PFSK-1 (cell line): Measurements from ENCODE around the gene C15orf61.

Experiments
- FOXP2 ChIP-seq: optimal IDR thresholded peaks from 2 replicates; pipeline ENCODE3; 2011; ENCODE audit warnings: borderline replicate concordance, control low read depth, inconsistent platforms; ENCODE audit not compliant: insufficient read depth; ENCODE audit errors: extremely low read length, extremely low read depth
- POLR2AphosphoS5 ChIP-seq: IDR thresholded peaks from 2 replicates; pipeline ENCODE4 v1.6.1; 2012; ENCODE audit warnings: low read depth, mild to moderate bottlenecking, control low read depth, low read length, moderate library complexity
- SIN3A ChIP-seq: IDR thresholded peaks from 2 replicates; pipeline ENCODE4 v1.6.1; 2012; ENCODE audit warnings: mild to moderate bottlenecking, low read length, moderate library complexity, borderline replicate concordance; ENCODE audit not compliant: insufficient read depth
- TAF1 ChIP-seq: IDR thresholded peaks from 2 replicates; pipeline ENCODE4 v1.6.1; 2012; ENCODE audit warnings: low read length, control low read depth, borderline replicate concordance; ENCODE audit not compliant: insufficient read depth
- TF ChIP-seq, protein P1 (sequence below), 2 experiments: IDR thresholded peaks; 2 replicates each; pipeline versions ENCODE4 v1.6.1 to v1.8.0; 2011 to 2012; ENCODE audit warnings: low read depth in 2 of 2, low read length in 2 of 2, control low read depth in 1 of 2, inconsistent platforms in 1 of 2, mild to moderate bottlenecking in 1 of 2, moderate library complexity in 1 of 2; ENCODE audit not compliant: insufficient read depth in 1 of 2

The C15orf61 gene

DNA sequence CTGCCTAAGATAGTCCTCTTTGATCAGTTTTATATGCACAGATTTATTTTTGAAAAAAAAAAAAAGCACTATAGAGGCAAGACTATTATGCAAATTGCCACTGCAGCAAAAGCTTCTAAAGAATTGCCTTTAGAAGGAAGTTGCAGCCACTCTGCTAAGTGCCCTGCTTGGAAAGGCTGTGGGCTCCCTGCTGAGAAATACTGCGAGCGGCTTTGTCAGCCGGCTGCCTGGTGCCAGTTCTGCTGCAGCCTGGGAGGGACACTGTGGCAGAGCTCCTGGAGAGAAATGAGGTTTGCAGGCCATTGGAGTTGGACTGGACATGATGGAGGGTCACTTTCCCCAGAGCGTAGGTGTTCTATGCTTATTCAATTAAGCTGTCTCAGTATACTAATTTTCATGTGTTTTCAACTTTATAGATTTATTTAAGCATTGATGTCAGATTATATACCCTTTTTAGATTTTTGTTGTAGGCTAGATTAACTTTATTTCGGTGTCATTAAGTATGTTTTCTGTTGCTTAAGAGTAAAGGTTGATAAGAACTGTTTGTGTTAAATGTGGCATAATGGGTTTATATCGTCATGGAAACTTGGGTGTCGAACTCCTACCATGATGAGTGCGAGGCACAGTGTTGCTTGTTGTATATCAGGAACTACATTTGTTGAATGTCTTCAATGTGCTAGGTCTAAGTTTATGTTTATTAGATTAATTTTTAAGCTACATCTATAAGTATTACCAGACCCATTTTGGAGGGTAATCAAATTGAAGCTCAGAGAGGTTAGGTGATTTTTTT lies 28.1 kb downstream of the C15orf61 start:
- TF ChIP-seq TAF1 = no peak
- TF ChIP-seq, protein P1, sequence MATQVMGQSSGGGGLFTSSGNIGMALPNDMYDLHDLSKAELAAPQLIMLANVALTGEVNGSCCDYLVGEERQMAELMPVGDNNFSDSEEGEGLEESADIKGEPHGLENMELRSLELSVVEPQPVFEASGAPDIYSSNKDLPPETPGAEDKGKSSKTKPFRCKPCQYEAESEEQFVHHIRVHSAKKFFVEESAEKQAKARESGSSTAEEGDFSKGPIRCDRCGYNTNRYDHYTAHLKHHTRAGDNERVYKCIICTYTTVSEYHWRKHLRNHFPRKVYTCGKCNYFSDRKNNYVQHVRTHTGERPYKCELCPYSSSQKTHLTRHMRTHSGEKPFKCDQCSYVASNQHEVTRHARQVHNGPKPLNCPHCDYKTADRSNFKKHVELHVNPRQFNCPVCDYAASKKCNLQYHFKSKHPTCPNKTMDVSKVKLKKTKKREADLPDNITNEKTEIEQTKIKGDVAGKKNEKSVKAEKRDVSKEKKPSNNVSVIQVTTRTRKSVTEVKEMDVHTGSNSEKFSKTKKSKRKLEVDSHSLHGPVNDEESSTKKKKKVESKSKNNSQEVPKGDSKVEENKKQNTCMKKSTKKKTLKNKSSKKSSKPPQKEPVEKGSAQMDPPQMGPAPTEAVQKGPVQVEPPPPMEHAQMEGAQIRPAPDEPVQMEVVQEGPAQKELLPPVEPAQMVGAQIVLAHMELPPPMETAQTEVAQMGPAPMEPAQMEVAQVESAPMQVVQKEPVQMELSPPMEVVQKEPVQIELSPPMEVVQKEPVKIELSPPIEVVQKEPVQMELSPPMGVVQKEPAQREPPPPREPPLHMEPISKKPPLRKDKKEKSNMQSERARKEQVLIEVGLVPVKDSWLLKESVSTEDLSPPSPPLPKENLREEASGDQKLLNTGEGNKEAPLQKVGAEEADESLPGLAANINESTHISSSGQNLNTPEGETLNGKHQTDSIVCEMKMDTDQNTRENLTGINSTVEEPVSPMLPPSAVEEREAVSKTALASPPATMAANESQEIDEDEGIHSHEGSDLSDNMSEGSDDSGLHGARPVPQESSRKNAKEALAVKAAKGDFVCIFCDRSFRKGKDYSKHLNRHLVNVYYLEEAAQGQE (IDR thresholded peaks at IDR 0.05; ENCODE audit: insufficient read depth in 1 of 2, low read depth in 2 of 2, low read length in 2 of 2) = no peak
- TF ChIP-seq SIN3A = no peak
- no peak for TF ChIP-seq POLR2AphosphoS5
- no peak for TF ChIP-seq FOXP2

DNA sequence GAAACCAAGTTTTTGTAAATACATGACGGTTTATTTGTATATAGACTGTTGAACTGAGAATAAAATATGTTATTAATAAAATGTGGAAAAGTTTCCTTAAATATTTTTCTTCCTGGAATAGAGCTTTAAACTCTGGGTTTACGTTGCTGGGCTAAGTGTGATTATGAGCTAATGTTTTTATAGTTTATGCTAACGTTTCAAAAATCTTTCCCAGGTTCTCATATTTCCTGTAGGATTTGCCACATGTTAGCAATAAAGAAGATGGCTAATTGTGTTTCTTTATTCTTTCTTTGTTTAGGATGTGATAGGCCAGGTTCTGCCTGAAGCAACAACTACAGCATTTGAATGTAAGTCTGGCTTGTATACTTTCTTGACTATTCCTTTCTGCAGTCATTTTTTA lies 28.8 kb downstream of the C15orf61 start:
- TF ChIP-seq SIN3A = no peak
- no peak for TF ChIP-seq TAF1
- TF ChIP-seq FOXP2 = no peak
- no peak for TF ChIP-seq POLR2AphosphoS5
- TF ChIP-seq, protein P1 (IDR thresholded peaks at IDR 0.05; ENCODE audit: insufficient read depth in 1 of 2, low read depth in 2 of 2, low read length in 2 of 2) = no peak

DNA sequence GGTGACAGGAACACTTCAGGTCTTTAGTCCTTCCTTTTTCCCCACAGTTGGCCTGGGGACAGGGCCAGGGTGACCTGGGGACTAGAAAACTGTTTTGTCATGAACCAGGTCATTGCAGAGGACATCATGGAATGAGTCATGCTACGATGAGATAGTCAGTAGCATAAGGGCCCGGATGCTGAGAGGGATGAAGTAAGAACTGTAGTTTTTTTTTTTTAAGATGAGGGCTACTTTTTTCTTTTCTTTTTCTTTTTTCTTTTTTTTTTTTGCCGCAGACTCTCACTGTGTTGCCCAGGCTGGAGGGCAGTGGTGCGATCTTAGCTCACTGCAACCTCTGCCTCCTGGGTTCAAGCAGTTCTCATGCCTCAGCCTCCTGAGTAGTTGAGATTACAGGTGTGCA lies 29.6 kb downstream of the C15orf61 start:
- no peak for TF ChIP-seq TAF1
- no peak for TF ChIP-seq SIN3A
- TF ChIP-seq FOXP2 = no peak
- TF ChIP-seq POLR2AphosphoS5 = no peak
- TF ChIP-seq, protein P1 (IDR thresholded peaks at IDR 0.05; ENCODE audit: insufficient read depth in 1 of 2, low read depth in 2 of 2, low read length in 2 of 2) = no peak

DNA sequence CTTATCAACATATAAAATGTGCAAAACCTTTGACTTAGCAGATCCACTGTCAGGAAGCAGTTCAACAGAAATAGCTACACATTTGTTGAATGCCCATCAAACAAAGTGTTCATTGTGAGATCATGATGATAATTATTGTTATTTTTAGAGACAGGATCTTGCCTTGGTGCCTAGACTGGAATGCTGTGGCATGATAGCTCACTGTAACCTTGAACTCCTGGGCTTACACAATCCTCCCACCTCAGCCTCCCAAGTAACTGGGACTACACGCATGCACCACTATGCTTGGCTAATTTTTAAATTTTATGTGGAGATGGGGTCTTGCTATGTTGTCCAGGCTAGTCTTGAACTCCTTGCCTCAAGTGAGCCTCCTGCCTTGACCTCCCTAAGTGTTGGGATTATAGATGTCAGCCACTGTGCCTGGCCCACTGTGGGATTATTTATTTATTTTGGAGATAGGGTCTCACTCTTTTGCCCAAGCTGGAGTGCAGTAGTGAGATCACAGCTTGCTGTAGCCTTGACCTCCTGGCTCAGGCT lies 30.3 kb downstream of the C15orf61 start:
- TF ChIP-seq FOXP2 = no peak
- TF ChIP-seq POLR2AphosphoS5 = no peak
- no peak for TF ChIP-seq SIN3A
- TF ChIP-seq, protein P1 (IDR thresholded peaks at IDR 0.05; ENCODE audit: insufficient read depth in 1 of 2, low read depth in 2 of 2, low read length in 2 of 2) = no peak
- TF ChIP-seq TAF1 = no peak
